ENCODE measurements around the gene PICALM.

DNA sequence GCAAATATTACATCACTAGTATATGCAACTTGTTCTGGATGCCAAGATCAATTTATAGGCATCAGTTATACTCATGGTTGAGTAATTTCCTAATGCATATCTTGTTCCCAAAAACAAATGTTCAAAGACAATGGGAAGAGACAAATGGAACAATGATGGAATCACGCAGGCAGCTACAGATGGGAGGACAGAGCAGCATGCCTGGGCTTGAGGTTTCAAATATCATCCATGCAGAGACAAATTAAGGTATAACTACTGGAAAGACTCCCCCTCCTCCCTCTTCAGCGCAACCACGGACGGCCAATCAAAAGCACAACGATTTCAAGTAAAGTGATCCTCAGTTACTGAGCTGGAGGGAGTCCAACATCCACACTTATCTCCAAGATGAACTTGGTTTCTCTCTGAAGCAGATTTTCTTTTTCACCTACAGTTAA lies 106.9 kb downstream of the PICALM start:
- TF ChIP-seq EP300 (IDR thresholded peaks at IDR 0.05) (no peak), POLR2A (IDR thresholded peaks at IDR 0.05) (no peak)
- TF ChIP-seq, protein P1, sequence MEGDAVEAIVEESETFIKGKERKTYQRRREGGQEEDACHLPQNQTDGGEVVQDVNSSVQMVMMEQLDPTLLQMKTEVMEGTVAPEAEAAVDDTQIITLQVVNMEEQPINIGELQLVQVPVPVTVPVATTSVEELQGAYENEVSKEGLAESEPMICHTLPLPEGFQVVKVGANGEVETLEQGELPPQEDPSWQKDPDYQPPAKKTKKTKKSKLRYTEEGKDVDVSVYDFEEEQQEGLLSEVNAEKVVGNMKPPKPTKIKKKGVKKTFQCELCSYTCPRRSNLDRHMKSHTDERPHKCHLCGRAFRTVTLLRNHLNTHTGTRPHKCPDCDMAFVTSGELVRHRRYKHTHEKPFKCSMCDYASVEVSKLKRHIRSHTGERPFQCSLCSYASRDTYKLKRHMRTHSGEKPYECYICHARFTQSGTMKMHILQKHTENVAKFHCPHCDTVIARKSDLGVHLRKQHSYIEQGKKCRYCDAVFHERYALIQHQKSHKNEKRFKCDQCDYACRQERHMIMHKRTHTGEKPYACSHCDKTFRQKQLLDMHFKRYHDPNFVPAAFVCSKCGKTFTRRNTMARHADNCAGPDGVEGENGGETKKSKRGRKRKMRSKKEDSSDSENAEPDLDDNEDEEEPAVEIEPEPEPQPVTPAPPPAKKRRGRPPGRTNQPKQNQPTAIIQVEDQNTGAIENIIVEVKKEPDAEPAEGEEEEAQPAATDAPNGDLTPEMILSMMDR (IDR thresholded peaks at IDR 0.05) = no peak

All from suprapubic skin (tissue), 3 donors.